CD4-positive, alpha-beta T cell treated with Interleukin-15 for 4 hours (primary cell): Measurements from ENCODE around the gene SH2D1A.

ENCODE experiments used
- DNase-seq: peaks from one replicate; pipeline ENCODE4 v3.0.0-alpha.2; 2020; ENCODE audit warnings: low spot score

SH2D1A gene

DNA sequence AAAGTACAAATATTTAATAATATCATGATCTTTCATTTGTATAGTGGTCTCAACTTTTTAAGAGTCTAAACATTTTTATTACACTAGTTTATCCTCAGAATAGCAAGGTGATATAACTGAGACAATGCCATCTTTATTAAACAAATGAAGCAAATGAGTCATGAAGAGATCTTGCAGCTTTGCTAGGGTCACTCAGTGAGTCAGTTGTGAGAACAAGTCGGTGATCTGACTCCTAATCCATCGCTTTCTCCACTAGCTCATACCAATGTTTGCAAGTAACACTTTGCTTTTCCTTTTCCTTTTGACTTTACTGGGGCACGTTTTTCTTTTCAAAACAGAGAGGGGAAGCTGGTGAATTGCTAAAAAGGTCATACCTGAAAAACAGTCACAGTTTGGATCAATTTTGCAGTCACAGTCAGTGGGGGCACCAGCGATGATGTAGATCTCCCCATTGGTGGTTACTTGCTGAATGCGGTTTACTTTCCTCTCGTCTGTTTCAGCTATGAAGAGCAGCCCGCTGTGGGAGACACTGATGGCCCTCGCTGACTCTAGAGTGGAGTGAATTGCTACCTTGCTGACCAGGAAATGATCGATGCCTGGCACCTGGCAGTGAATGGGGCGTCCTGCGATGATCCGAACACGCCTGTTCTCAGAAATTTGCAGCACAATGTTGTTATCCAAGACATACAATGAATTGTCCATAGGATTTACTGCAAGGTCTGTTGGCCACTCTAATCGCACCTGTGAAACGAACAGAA is 75.7 kb downstream of the SH2D1A start:
- DNase-seq: no peak
